Fibroblast of skin of scalp (primary cell): ENCODE results near the gene SEPHS1.
"Not testable (repeated sequence)": the region's sequence is repeated elsewhere in the genome, so short reads cannot be mapped to it uniquely, and the experiment has no call there.

ENCODE experiments used
- DNase-seq: peaks from one replicate; pipeline ENCODE4 v3.0.0-alpha.2; 2013

Gene SEPHS1

DNA sequence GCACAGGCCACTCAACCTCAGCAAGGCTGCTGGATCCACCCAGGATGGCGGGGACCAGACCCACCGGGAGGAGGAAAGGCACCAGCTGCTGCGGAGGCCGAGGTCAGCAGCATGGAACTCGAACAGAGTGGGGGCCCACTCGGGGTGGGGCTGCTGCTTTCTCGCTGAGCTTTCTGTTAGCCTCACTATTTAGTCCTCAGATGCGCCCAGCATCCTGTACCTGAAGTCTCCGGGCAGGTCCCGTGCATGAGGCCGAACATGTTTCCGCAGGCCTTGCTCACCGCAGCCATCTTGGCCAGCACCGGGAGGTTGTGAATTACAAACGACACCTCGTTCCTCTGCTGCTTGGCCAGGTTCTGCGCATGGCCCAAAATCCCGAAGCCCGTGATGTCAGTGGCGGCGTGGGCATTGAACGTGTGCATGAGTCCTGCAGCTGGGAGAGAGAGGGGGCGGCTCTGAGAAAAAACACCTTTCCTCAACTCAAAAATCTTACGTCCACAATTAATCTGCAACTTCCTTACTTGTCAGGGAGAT is 25.4 kb downstream of the SEPHS1 start:
- no peak for DNase-seq

DNA sequence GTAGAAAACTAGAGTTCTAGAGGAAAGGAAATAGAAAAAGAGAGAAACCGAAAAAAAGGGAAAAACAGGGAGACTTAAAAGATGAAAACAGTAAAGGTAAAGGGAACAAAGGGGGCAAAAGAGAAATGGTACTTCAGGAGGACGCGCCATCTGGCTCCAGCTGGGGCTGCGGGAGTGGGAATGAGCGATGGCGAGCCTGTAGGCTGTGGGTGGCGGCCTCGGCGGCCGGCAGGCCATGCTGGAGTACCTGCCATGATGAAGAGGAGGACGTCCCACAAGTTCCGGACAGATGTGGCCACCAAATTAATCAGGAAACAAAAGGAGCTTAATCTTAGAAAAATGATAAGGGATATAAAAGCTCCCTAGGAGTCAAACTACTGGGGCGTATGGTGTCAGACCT is 26.5 kb downstream of the SEPHS1 start:
- DNase-seq = no peak

- DNase-seq = no peak
These were observed 28.9 kb downstream of the SEPHS1 start for GRCh38 chr10:13319166-13319565.

- no peak for DNase-seq
These were observed 30.6 kb downstream of the SEPHS1 start for GRCh38 chr10:13317474-13317873.

DNA sequence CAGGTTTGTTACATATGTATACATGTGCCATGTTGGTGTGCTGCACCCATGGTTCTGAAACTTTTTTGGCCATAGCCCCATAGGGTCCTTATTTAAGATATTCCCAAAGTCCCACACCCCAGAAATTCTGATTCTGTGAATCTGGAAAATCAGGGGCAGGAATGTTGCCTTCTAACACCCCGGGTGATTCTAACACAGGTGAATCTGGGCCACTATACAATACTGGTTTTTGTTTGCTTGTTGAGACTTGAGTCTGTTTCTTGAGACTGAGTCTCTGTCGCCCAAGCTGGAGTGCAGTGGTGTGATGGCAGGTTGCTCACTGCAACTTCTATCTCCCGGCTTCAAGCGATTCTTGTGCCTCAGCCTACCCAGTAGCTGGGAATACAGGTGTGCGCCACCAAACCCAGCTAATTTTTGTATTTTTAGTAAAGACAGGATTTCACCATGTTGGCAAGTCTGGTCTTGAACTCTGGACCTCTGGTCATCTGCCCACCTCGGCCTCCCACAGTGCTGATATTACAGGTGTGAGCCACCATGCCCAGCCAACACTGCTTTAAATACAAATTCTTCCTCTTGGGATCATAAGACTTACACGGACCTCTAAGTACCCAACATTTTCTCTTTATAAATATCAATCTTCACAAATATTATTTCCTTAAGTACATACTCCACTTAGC is 31.3 kb downstream of the SEPHS1 start:
- DNase-seq = no peak

GRCh38 chr10:13315361-13315760 is 32.7 kb downstream of the SEPHS1 start:
- no peak for DNase-seq

GRCh38 chr10:13311177-13311575 is 36.9 kb downstream of the SEPHS1 start:
- no peak for DNase-seq

DNA sequence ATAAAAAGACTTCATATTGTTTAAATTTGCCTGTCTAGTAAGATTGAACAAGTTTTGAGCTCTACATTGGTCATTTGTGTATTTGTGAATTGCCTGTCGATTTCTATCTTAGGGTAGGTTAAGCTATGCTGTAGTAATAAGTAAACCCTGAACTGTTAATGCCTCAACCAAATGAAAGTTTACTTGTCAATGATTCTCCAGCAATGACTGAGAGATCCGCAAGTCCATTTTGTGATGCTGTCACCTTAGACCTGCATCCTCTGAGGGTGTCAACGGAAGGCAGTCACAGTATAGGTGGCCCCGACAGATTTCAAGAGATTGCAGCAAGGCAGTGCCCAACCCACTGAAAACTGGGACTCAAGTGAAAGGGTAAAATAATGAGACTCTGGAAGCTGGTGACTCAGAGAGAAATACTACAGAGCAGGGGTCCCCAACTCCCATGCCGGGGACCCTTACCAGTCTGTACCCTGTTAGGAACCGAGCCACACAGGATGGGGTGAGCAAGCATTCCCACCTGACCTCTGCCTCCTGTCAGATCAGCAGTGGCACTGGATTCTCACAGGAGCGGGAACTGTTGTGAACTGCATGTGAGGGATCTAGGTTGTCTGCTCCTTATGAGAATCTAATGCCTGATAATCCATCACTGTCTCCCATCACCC is 37.4 kb downstream of the SEPHS1 start:
- no peak for DNase-seq

GRCh38 chr10:13309792-13310191 is 38.3 kb downstream of the SEPHS1 start:
- DNase-seq = no peak

DNA sequence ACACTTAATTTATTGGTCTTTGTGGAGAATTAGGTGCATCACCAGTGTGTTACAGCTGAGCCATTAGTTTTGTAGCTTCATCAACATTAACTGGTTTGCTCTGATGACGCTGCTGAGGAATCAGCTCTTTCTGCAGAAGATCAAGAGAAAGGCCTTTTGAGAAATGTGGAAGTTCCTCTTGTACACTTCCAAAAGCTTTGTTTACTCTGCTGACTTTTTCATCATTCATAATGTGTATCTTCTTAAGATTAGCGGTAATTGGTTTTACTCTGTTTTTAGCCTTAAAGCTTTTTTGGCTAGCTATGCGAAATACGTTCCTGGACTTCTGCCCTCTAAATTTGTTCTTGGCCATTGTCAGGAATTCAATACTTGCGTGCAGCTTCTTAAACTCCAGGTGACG is 40.0 kb downstream of the SEPHS1 start:
- DNase-seq = no peak

DNA sequence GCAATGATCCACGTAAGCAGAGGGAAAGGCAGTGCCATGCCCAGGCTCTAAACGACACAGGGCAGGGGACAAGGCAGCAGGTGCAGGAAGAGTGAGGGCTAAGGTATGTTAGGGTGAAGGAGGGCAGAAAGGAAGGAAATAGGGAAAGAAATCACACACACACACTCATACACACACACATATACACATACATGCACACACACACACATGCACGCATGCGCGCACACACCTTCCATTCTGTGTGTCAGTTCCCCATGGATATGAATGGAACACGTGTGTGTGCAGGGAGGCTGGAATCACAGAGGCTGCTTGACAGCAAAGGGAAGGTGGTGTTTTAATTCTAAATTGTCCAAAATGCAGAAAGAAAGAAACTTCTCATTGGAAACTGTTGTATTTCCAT is 42.0 kb downstream of the SEPHS1 start:
- no peak for DNase-seq

- no peak for DNase-seq
These were observed 45.1 kb downstream of the SEPHS1 start for GRCh38 chr10:13302821-13303555.

GRCh38 chr10:13299437-13300287 is 48.4 kb downstream of the SEPHS1 start, which contains the start of gene PHYH:
PHYH (minus strand) TSS chr10:13300064; CDS start chr10:13300042, 22 bp downstream.
- DNase-seq = peak; percentile 81

DNA sequence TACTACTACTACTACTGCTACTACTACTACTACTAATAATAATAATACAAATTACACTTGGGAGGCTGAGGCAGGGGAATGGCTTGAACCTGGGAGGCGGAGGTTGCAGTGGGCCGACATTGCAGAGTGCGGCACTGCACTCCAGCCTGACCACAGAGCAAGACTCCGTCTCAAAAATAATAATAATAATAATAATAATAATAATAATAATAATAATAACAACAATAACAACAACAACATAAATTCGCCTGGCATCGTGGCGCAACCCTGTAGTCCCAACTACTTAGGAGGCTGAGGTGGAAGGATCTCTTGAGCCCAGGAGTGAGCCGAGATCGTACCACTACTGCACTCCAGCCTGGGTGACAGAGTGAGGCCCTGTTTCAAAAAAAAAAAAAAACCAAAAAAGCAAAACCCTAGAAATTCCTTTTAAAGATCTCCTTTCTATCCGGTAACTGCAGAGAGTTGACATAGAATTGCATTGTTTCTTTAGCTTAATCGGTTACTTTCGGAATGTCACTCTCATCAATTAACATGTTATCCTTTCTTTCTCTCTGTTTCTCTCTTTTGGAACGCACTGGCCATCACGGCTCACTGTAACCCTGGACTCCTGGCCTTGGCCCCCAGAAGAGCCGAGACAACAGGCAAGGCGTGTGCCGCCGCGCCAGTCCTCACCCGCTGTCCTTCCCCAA is 49.2 kb downstream of the SEPHS1 start:
- DNase-seq = no peak

GRCh38 chr10:13296476-13296875 is 51.6 kb downstream of the SEPHS1 start:
- no peak for DNase-seq

DNA sequence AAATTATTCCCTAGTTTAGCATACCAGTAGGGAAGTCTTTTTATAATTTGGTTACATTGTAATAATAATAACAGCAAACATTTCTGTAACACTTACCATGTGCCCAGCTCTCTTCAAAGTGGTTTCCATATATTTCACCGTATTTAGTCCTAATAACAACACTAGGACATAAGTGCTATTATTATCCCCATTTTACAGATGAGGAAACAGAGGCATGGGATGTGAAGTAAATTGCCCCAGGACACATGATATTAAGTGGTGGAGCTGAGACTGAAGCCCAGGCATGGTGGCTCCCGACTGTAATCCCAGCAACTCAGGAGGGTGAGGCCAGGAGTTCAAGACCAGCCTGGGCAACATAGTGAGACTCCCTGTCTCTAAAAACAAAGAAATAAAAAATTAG is 53.3 kb downstream of the SEPHS1 start:
- DNase-seq = no peak

GRCh38 chr10:13291821-13292773 is 56.0 kb downstream of the SEPHS1 start:
- no peak for DNase-seq

DNA sequence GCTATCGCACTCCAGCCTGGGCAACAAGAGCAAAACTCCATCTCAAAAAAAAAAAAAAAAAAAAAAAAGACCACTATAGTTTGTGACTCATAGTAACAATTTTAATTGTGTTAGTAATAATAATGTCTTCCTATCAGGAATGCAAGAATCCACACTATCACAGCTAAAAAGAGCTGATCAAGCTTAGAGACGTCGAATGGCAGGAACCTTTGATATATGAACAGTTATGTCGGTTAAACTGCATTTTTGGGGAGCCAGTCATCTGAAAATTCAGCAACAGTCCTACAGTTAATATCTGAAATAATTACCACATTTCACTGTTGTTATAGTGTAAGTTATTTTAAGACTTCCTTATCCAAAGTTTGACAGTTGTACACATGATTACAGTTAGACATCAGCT is 57.0 kb downstream of the SEPHS1 start:
- DNase-seq = peak; percentile 11

DNA sequence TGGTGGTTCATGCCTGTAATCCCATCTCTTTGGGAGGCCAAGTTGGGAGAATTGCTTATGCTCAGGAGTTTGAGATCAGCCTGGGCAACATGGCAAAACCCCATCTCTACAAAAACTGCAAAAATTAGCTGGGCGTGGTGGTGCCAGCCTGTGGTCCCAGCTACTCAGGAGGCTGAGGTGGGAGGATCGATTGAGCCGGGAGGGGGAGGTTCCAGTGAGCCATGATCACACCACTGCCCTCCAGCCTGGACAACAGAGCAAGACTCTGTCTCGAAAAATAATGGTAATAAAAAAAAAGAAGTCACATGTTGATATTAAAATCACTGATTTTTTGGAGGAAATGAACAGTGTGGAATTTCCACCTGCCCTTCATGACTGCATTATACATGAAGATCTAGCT is 64.0 kb downstream of the SEPHS1 start:
- no peak for DNase-seq

GRCh38 chr10:13282348-13282747 is 65.7 kb downstream of the SEPHS1 start:
- DNase-seq = not testable (repeated sequence)
